Left hindlimb (tissue), 1 donor: ENCODE data around the gene GCLM.
"Not testable (repeated sequence)": the region's sequence is repeated elsewhere in the genome, so short reads cannot be mapped to it uniquely, and the experiment has no call there.

Source experiments
- DNase-seq: peaks from one replicate; pipeline ENCODE4 v3.0.0-alpha.2; 2018

GCLM gene

DNA sequence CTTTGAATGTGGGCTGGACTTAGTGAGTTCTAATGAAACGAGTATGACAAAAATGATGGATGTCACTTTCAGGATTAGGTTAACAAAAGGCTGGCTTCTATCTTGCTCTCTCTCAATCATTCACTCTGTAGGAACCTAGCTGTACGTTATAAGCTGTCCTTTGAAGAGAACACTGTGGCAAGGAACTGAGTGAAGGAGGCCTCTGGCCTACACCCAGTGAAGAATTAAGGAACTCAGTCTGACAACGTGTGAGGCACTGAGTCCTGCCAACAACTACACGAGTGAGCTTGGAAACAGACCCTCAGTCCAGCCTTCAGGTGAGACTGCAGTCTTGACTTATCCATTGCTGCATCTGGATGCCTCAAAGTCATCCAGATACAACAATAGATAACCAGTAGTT is 27.0 kb downstream of the GCLM start:
- DNase-seq: no peak

DNA sequence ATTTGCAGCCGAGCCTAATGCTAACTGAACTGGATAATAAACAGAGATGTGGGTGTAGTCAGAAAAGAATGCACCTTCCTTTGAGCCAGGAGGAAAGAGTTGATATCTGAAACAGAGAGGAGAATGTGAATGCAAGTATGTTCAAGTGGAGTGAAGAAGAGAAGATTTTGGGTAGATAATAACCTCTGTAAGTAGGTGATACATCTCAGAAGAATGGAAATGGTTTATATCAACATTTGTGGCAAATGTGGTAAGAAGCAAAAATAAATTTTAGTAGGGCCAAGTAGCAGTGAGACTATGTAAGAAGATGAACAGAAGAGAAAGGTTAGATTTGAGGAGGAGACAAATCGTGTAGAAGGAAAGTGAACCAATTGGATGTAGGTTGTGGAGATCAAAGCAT is 28.5 kb downstream of the GCLM start:
- no peak for DNase-seq

DNA sequence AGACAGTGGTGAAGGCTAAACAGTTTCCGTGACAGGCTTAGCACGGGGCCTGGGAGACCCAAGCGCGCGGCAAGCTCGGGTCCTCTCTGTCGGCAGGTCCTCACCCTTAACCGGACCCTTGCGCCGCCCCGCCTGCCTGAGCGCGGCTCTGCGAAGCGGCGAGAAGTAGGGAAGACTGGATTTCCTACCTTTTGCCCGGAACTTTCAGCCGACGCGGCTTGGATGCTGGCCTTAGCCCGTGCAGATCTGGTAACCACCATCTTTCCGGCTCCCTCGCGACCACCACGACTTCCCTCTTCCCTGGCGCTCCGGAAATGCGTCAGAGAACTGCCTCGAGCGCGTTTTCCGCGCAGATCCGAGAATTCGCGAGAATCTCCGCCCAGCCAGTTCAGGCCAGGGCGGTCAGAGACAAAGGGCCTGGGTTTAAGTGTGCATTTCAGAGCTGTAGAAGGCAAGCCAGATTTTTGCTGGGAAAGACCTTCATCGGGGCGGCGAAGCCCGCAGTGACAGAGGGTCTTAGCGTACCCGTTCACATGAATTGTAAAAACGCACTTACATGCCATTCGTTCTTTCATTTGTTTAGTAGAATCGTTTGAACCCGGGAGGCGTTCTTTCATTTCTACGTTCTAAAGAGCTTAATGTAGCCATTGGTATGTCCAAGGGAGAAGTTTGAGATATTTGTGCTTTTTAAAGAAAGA is 30.2 kb downstream of the GCLM start, which contains the start of gene DNTTIP2:
Gene DNTTIP2 (minus strand): TSS at position 318 of the 698 bp plus-strand sequence. CDS start 58 bp downstream, at position 260.
- DNase-seq: peak; percentile 96

DNA sequence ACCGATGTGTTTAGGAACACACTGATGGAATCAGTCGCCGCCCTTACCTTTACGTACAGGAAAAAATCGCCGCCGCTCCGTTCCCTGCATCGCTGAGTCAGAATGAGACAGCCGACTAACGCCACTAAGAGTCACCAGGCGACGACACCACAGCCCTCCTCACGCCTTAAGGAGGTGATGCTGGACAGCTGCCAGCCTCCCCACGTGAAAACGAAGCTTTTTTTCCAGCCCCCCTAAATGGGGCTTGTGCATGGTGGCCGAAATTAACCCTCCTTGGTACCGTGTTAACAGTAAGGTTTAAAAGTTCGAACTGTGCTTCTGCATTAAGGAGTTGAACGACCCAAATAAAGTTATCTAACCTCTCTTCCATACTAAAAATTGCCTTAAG is 30.7 kb downstream of the GCLM start:
- DNase-seq: no peak

DNA sequence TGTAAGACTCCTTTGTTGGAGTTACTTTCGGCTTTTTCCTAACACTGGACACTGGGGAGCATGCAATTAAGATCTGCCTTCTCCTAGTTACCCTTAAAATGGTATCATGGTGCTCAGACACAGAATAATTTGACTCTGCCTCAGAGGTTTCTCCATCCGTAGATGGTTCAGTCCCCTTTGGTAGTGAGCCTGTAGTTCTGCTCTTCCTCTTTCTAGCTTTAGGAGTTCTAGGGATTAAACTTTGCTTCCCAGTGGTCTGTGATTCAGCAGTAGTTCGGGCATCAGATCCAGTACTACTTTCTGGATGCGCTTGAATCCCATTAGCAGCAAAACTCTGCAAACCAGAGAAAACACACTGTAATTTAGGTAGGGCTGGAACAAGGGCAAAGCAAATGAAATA is 31.7 kb downstream of the GCLM start:
- no peak for DNase-seq

DNA sequence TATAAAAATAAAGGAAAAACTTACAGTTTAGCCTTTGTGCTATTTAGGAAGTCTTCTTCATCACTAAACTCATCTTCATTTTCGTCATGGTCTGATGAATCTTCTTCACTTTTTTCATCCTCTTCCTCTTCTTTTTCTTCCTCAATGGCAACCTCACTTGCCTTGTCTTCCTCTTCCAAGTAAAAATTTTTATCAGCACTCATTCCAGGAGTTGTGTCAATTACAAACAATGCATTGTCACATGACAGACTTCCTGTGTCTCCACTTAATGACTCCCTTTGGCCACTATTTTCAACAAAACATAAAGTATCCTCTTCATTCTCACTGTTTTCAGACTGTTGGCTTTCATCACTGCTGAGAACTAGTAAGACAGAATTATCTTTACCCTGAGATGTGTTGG is 33.0 kb downstream of the GCLM start:
- DNase-seq: no peak

DNA sequence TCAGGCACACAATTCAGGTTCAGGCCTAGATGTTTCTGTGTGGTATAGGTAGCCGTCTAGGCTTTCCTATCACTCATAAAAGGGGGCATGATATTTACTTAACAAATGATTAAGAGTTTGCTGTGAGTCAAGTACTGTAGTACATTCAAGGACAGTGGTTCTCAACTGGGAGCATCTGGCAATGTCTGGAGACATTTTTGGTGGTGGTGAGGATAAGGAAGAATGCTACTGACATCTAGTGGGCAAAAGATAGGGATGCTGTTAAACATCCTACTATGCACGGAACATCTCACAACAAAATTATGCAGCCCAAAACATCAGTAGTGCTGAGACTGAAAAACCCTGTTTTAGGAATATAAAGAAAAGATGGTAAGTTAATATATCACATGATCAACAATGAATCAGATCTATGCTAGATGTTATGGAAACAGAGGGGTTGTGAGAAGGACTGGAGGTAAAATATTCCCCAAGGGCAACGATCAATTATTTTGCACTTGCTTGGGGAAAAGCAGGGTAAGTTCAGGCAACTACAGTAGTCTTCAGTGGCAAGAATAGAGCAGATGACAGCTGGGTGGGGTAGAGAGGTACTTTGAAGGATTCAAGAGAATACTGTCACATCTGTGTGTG is 35.1 kb downstream of the GCLM start:
- DNase-seq: no peak

DNA sequence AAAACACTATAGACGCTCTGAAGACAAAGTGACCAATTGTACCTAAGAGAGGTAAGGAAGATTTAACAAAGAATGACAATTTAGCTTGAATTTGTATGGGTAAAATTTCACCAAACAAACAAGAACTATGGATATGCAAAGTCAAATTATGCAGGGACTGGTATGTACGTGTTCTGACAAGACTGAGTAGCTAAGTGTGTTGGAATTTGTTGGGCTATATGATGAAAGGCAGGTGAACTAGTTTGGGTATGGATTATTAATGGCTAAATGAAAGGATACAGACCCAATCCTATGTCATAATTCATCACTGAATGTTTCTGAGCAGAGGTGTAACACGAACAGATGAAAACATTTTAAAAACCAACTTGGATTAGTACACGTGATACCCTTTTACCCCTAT is 37.9 kb downstream of the GCLM start:
- DNase-seq: no peak

DNA sequence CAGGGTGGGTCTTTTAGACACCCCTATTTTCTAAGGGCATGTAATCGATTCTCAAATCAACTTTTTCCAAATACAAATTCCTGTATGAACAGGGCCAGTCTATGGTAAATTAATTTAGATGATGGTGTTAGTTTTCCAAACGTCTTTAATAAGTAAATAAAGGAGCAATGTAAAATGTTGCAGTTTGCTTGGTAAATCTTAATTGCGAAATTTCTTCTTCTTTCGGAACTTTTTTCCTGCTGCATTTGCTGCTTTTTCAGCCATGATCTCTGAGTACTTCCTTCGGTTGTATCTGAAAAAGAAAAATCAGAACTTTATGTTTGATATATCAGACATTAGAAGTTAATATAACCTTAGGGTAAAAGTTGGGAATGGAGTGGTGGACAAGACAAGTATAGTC is 39.6 kb downstream of the GCLM start:
- DNase-seq: no peak

DNA sequence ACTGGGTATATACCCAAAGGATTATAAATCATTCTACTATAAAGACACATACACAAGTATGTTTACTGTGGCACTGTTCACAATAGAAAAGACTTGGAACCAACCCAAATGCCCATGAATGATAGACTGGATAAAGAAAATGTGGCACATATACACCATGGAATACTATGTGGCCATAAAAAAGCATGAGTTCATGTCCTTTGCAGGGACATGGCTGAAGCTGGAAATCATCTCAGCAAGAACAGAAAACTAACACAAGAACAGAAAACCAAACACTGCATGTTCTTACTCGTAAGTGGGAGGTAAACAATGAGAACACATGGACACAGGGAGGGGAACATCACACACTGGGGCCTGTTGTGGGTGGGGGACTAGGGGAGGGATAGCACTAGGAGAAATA is 40.7 kb downstream of the GCLM start:
- not testable (repeated sequence) for DNase-seq

DNA sequence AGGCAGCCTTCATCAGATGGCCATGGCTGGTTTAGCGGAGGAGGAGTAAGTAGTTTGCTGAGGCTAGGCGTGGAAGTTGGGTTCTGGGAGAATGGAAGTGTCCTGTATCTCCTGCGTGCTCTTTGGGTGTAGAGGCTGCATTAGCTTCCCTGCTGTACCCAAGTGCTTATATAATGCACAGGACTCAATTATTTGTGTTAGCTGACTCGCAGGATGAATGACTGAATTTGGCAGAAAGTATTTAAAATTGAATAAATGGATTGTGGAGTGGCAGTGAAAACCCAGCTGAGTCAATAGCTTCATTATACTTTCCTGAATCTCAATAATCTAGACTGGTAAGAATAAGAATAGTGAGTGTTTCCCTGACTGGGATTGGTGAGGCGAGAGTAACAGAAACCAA is 44.0 kb downstream of the GCLM start:
- DNase-seq: no peak

DNA sequence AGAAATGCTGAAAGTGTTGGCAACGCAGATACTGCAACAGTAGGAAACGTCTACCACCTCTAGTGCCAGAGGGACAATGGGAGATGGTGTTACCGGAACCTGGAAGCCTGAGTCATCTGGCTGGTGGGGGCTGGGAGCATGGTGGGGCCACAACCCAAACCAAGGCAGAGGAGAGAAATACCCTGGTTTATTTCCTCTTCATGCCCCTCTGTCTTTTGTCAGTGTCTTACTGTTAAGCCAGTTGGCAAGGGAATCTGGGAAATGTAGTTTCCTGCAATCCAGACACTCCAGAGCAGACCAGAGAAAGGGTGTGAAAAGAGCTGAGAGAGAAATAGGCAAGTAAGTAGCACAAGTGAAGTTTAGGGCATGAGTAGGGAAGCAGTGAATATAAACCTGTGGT is 45.1 kb downstream of the GCLM start:
- DNase-seq: no peak

DNA sequence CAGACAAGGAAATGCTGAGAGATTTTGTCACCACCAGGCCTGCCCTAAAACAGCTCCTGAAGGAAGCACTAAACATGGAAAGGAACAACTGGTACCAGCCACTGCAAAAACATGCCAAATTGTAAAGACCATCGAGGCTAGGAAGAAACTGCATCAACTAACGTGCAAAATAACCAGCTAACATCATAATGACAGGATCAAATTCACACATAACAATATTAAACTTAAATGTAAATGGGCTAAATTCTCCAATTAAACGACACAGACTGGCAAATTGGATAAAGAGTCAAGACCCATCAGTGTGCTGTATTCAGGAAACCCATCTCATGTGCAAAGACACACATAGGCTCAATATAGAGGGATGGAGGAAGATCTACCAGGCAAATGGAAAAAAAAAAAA is 51.6 kb downstream of the GCLM start:
- DNase-seq: not testable (repeated sequence)

DNA sequence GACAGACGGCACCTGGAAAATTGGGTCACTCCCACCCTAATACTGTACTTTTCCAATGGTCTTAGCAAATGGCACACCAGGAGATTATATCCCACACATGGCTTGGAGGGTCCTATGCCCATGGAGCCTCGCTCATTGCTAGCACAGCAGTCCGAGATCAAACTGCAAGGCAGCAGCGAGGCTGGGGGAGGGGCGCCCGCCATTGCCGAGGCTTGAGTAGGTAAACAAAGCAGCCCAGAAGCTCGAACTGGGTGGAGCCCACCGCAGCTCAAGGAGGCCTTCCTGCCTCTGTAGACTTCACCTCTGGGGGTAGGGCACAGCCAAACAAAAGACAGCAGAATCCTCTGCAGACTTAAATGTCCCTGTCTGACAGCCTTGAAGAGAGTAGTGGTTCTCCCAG is 53.2 kb downstream of the GCLM start:
- not testable (repeated sequence) for DNase-seq

DNA sequence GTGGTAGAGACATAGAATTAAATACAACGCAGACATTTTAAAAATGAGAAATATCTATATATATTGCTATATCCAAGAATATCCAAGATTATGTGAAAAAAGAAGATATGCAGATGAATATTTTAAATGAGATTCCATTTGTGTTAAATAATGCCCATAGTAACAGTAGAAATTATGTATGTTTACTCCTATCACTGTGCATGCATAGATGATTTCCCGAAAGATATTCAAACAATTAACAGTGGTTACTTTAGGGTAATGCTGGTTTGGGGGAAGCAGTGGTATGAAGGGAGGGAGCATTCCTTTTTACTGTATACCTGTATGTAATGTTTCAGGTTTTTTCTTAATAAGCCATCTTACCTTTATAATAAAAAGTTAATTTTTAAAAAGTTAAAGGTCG is 55.3 kb downstream of the GCLM start:
- no peak for DNase-seq

DNA sequence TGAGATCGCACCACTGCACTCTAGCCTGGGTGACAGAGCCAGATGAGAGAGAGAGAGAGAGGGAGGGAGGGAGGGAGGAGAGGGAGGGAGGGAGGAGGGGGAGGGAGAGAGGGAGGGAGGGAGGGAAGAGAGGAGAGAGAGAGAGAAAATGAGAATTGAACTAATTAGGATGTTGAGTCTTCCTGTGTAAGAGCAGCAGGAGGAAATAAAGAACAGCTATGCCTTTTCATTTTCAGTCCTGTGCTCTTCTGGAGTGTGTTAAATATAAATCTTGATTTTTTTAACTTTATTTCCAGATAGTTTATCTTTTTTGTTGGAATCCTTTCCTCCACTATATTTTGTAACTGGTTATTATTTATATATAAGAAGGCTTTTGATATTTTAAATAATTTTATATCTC is 57.4 kb downstream of the GCLM start:
- DNase-seq: no peak

DNA sequence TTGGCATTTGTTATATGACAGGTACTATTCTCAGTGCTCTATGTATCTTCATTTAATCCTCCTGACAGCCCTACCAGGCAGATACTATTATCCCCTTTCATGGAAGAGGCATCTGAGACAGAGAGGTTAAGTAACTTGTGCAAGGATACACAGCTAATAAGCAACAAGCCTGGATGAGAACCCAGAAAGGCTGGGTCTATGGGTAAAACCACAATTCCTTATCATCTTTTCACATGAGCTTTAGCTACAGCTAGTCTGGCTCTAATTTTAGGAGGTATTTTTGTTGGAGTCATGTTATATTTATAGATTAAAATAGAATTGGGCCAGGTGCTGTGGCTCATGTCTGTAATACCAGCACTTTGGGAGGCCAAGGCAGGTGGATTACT is 57.9 kb downstream of the GCLM start:
- no peak for DNase-seq

DNA sequence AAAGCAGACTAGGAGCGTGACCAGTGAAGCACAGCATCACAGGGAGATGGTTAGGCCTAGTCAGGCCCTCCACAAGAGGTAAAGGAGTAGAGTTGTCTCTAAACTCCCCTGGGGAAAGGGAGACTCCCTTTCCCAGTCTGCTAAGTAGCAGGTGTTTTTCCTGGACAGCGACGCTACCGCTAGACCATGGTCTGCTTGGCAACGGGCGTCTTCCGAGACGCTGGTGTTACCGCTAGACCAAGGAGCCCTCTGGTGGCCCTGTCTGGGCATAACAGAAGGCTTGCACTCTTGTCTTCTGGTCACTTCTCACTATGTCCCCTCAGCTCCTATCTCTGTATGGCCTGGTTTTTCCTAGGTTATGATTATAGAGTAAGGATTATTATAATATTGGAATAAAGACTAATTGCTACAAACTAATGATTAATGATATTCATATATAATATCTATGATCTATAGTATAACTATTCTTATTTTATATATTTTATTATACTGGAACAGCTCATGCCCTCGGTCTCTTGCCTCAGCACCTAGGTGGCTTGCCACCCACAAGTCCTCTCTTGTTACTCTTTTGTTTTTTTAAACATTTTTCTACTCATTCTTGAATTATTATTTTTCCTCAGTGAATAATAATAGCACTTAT is 58.4 kb downstream of the GCLM start:
- peak; percentile 50 for DNase-seq

DNA sequence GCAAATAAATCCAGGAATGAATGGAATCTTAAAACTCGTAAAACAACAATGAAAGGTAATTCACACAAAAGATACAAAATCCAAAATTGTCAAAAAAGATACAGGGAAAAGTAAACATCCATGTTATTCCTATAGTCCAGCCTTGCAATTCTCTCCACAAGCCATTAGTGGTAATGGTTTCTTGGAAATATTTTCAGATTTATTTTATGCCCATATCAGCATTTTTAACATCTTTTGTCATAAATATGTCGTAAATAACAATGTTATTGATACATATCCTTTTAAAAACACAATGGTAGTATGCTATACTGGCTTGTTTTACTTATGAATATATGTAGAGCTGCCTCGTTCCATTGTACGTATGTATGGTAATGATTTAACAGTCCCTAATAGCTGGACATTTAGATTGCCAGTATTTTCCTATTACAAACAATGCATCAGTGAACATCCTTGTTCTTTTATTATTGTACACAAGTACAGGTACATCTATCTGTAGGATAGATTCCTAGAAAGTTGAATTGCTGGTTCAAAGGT is 60.8 kb downstream of the GCLM start:
- DNase-seq: no peak

DNA sequence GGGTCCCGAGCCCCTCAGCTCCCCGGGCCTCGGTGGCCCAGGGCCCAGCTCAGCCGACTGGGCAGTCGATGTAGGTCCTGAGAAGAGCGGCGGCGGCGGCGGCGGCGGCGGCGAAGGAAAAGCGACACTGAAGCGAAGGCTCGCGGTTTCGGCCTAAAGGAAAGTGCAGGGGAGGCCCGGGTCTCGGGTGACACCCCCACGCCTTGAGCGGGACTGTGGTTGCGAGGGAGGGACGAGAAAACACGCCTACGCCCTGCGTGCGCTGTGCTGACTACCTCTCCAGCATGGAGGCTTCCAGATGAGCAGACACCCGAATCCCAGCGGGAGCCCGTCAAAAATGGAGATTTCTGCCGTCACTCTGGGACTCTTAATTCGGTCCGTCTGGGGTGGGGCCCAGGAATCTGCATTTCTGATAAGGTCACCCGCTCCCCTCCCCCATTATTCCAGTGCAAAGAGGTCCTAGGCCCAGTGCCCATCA is 61.4 kb downstream of the GCLM start:
- peak; percentile 85 for DNase-seq

DNA sequence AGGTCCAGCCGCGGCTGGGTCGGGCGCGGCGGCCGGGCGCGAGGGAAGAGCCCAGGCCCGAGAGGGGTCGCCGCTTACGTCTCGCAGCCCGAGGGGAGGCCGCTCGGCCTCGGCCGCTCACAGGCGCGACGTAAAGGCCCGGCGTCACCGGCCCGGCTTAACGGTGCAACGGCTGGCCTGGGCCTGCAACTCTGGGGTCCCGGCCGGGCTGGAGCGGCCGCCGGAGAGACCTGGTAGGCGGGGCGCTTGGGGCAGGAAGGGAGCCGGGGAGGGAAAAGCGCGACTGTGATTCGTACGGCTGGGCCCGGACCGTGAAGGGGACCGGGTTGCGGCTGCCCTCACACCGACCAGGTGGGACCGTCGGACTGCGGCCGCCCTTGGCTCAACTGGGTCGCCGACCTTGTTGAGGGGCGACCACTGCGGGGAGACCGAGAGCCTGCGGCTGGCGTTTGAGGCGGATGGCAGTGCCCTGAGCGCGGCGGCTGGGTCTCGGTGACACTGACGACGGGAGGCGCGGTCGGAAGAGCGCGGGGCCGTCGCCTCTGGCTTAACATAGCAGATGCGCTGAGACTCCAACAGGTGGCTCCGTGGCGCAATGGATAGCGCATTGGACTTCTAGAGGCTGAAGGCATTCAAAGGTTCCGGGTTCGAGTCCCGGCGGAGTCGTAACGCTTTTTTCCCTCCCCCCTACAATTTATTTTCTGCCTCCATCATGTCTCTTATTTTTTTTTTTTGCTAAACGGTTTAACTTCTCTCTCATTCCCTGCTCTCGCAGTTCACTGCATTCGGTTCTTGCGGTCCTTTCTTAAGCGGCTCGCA is 62.0 kb downstream of the GCLM start:
- DNase-seq: peak; percentile 93

DNA sequence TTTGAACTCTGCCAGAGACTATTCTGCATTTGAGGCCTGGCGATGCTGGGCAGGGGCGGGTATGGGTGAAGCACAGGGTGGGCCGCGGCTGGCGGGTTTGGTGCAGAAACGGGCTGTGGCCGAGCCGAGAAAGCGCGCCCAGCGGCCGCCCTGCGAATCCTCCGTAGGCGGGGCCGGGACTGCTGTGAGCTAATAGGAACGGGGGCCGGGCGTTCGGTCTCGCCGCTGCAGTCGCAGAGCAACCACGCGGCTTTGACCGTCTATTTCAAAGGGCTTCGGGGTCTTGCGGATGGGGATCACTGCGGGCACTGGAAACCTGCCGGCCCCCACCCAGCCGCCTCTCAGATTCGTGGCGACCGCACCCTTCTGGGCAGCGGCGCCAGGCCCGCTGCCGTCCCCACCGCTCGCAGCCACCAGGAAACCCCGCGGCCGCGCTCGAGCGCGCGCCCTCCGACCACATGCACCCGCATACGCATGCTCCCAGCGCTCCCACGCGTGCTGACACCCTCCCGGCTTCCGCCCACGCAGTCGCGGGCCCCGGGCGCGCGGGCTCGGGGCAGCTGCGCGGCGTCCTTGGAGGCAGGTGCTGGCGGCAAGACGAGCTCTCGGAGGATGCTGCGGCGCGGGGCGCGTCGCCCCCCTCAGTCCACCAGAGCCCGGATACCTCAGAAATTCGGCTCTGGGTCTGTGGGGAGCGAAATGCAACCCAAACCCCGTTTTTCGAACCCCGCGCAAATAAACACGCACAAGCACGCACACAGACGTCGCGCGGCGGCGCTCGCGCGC is 62.8 kb downstream of the GCLM start:
- DNase-seq: peak; percentile 92
